GM21381 (cell line): Measurements from ENCODE around the gene TEAD1.

ENCODE experiments used
- ATAC-seq: cut with Tn5 transposase; IDR thresholded peaks from one replicate; pipeline ENCODE4 v1.9.1; 2021; ENCODE audit warnings: mild to moderate bottlenecking, moderate library complexity; ENCODE audit not compliant: unreplicated experiment

Gene TEAD1

GRCh38 chr11:12673924-12674570 lies at the start of gene TEAD1:
Gene TEAD1, plus strand, starts transcription at chr11:12674421.
- ATAC-seq = peak; percentile 88

- ATAC-seq = no peak
These were observed 49.6 kb upstream of the TEAD1 start for GRCh38 chr11:12624595-12624994.

GRCh38 chr11:12625438-12626071 lies 48.7 kb upstream of the TEAD1 start:
- no peak for ATAC-seq

- no peak for ATAC-seq
These were observed 47.6 kb upstream of the TEAD1 start for GRCh38 chr11:12626616-12627015.

- no peak for ATAC-seq
These were observed 45.9 kb upstream of the TEAD1 start for GRCh38 chr11:12628314-12628713.

- ATAC-seq = no peak
These were observed 44.5 kb upstream of the TEAD1 start for GRCh38 chr11:12629601-12630313.

GRCh38 chr11:12631651-12632050 lies 42.6 kb upstream of the TEAD1 start:
- ATAC-seq = no peak

GRCh38 chr11:12634329-12634728 lies 39.9 kb upstream of the TEAD1 start:
- ATAC-seq = no peak

- ATAC-seq = no peak
These were observed 37.3 kb upstream of the TEAD1 start for GRCh38 chr11:12636871-12637410.

GRCh38 chr11:12639388-12639787 lies 34.8 kb upstream of the TEAD1 start:
- ATAC-seq = no peak

GRCh38 chr11:12640355-12640754 lies 33.9 kb upstream of the TEAD1 start:
- no peak for ATAC-seq

- ATAC-seq = no peak
These were observed 33.0 kb upstream of the TEAD1 start for GRCh38 chr11:12640926-12641849.

GRCh38 chr11:12642040-12642439 lies 32.2 kb upstream of the TEAD1 start:
- ATAC-seq = no peak

- ATAC-seq = no peak
These were observed 31.3 kb upstream of the TEAD1 start for GRCh38 chr11:12642806-12643428.

- no peak for ATAC-seq
These were observed 27.7 kb upstream of the TEAD1 start for GRCh38 chr11:12646478-12646877.

GRCh38 chr11:12653729-12654128 lies 20.5 kb upstream of the TEAD1 start:
- ATAC-seq = no peak

- no peak for ATAC-seq
These were observed 18.4 kb upstream of the TEAD1 start for GRCh38 chr11:12655842-12656241.

- no peak for ATAC-seq
These were observed 16.9 kb upstream of the TEAD1 start for GRCh38 chr11:12657336-12657735.

- no peak for ATAC-seq
These were observed 16.2 kb upstream of the TEAD1 start for GRCh38 chr11:12657981-12658380.

- no peak for ATAC-seq
These were observed 12.0 kb upstream of the TEAD1 start for GRCh38 chr11:12662101-12662689.
